HG03039 (cell line): ENCODE data around the gene AUH.

Source experiments
- ATAC-seq: cut with Tn5 transposase; IDR thresholded peaks from one replicate; pipeline ENCODE4 v1.9.1; 2021; ENCODE audit warnings: mild to moderate bottlenecking, moderate library complexity; ENCODE audit not compliant: unreplicated experiment

AUH gene

GRCh38 chr9:91192381-91193086 is 169.2 kb downstream of the AUH start:
- no peak for ATAC-seq

DNA sequence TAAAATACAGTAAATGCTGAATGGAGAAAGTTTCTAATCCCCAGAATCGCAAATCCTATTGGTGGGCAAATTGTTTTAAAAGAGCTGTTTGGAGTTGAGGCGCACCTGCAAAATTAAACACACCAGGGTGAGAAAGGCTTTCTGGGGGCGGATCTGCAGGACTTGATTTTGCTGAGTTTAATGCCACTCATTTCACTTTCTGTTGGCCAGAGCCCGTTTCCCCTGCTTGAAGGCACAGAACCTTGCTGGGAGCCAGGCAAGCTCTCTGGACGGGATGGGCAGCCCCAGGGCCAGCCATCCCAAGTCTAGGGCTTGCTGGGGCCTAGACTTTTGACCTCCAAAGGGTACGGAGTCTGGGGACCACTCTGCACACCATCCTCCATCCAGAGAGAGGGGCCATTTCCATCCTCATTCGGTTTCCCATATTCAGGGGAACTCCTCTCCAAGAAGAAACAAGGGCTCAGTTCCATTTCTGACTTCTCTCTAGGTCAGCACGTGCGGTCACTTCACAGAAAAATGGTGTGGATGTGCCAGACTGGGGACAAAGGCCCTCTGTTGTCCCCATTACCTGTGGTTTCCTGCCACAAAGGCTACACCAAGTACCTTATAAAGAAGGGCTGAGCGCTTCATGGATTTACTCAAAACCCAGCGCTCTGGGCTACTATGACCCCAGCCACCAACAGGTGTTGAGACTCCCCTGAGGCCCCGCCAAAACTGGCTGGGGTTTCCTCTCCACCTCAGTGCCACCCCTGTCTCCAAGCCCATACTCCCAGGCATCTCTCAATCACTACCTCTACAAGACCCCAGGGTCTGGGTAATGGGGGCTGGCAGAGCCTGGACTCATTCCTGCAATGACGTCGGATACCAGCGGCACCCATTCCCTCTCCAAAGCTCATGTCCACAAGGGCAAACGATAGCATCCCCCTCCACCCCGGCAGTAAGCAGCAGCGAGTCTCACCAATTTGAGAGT is 170.0 kb downstream of the AUH start:
- no peak for ATAC-seq

- no peak for ATAC-seq
Measured at GRCh38 chr9:91190062-91190461, 171.7 kb downstream of the AUH start.

DNA sequence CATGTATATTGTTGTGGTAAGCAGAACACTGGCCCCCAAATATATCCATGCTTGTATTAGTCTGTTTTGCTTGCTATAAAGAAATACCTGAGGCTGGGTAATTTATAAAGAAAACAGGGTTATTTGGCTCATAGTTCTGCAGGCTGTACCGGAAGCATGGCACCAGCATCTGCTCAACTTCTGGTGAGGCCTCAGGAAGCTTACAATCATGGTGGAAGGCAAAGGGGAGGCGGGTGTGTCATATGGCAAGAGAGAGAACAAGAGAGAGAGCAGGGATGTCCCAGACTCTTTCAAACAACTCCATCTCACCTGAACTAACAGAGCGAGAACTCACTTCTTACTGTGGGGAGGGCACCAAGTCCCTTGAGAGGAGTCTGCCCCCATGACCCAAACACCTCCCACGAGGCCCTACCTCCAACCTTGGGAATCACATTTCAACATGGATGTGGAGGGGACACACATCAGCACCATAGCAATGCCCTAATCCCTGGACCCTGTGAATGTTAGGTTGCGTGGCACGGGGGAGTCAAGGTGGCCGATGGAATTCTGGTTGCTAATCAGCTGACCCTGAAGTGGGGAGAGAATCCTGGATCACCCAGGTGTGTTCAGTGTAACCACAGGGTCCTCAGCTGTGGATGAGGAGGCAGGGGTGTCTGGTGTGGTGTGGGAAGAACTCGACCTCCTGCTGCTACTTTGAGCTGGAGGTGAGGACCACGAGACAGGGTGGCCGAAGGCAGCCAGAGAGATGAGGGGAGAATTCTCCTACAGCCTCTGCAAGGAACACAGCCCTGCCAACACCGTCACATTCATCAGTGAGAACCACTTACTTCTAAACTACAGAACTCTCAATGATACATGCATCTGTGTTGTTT is 172.8 kb downstream of the AUH start:
- ATAC-seq, result no peak

- no peak for ATAC-seq
Measured at GRCh38 chr9:91187965-91188344, 173.8 kb downstream of the AUH start.

DNA sequence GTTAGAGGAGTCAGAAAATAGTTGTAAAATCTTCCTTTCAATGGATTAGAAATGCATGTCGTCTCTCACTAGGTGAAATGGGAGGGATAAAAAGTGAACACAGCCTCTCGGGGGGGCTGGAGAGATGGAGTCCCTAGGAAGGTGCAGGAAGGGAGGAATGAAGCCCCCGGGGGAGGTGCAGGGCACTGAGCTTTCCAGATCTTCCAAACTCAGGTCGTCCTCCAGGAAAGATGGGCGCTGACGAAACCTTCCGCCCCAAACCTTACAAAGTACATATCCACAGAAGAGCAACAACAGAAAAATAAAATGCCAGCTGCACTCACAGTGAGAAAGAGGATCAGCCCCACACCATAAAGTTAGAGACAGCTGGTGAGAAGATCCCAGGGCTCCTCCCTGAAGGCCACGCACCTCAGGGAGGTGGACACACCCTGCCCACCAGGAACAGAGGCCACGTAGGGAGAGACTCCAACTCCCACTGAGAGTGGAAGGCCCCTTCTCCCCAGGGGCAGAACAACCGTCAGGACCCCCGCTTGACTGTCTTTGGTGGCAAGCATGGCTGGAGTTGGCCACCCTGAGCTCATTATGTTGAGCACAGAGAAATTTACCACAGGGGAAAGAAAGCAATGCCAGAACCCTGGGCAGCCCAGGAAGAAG is 174.3 kb downstream of the AUH start:
- no peak for ATAC-seq

- ATAC-seq, result no peak
Measured at GRCh38 chr9:91186632-91187108, 175.0 kb downstream of the AUH start.

- ATAC-seq, result no peak
Measured at GRCh38 chr9:91185193-91185886, 176.4 kb downstream of the AUH start.

DNA sequence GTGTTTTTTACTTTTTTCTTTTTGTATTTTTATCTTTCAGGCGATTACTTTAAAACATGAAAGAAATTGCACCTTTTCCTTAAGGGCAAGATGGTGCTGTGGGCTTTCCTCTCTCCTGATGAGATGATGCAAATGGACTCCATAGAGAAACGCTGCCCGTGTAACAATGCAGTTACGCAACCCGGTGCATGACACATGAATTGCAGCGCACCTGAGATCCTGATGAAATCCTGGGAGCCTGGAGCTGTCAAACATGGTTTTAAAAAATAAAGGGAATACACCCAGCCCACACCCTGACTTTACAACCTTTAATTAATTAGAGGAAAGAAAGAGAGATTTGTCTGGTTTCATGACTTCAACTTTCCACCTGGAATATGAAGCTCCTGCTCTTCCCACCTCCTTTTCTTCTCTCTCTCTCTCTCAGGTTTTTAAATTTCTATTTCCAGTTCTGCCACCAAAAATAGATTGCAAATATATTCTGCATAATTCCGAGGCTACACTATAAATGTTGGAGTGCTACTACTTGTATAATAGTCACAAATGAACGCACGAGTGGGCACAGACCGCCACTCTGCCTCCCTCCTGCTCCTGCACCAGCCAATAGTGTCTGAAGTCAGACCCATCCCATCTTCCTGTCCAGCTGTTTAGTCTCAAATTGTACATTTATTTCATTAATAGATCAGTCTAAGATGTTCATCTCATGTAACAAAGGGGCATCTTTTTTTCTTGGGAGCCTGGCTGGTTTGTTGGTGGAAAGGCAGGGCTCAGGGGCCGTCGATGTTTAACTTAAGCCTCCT is 179.1 kb downstream of the AUH start:
- no peak for ATAC-seq

DNA sequence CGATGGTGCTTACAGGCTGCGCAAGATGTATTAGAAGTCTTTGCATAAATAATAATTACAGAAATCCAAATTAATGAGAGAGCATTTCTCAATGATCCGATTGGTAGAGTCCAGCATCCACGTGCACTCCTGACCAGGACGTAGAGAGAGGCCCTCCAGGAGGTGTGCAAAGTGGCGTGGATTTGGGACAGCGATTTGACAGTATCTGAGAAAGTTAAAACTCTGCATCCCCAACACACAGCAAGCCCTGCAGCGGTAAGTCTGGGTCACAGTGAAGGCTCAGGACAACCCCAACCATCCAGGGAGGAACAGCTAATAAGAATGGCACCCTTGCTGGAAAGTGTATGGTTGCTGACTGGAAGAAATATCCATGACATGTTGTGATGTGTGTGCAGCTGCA is 180.2 kb downstream of the AUH start:
- no peak for ATAC-seq

DNA sequence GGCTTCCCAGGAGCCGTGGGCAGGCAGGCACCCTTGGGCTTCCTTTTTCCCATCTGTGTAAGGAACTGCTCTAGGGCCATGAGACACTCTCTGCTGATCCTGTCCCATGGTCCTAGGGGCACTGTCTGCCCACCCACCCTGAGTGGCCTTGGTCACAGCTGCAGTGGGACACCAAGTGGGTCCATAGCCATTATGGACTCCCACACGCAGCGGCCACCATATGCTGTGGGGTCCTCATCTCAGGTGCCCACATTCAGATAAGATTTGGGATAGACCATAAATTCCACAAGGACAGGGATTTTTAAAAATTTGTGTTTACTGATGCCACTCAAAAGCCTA is 180.8 kb downstream of the AUH start:
- ATAC-seq, result no peak

- no peak for ATAC-seq
Measured at GRCh38 chr9:91180240-91180929, 181.3 kb downstream of the AUH start.

DNA sequence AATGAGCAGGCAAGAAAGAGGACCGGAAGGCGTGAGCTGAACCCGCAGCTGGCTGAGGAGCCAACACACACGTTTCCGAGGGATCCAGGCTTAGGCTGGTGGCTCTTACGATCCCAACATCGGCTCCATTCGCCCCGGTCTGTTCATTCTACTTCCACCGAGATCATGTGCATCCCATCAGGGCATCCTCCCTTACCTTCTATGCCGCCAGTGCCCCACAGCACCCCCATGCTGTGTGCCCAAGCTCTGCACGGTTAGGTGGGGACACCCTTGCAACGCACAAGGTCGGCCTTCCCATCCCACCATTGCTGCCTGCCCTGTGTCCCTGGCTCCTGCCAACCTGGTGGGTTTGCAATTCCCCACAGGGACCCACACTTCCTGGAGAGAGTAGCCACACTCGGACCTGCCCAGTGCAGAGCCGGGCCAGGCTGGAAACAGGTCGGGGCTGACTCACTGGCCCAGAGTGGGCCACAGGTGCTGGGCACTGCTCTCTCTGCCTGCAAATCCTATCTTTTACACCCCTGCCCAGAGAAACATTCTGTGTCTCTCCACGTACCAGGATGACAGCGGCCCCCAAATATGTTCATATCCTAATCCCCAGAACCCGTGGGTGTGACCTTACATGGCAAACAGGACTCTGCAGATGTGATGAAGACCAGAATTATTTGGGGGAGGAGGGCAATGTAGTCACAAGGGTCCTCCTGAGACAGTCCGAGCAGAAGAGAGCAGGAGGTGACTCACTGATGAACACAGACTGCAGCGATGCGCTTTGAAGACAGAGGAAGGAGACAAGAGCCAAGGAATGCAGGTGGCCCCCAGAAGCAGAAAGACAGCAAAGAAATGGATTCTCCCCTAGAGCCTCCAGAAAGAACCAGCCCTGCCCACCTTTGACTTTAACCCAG is 182.2 kb downstream of the AUH start:
- no peak for ATAC-seq

DNA sequence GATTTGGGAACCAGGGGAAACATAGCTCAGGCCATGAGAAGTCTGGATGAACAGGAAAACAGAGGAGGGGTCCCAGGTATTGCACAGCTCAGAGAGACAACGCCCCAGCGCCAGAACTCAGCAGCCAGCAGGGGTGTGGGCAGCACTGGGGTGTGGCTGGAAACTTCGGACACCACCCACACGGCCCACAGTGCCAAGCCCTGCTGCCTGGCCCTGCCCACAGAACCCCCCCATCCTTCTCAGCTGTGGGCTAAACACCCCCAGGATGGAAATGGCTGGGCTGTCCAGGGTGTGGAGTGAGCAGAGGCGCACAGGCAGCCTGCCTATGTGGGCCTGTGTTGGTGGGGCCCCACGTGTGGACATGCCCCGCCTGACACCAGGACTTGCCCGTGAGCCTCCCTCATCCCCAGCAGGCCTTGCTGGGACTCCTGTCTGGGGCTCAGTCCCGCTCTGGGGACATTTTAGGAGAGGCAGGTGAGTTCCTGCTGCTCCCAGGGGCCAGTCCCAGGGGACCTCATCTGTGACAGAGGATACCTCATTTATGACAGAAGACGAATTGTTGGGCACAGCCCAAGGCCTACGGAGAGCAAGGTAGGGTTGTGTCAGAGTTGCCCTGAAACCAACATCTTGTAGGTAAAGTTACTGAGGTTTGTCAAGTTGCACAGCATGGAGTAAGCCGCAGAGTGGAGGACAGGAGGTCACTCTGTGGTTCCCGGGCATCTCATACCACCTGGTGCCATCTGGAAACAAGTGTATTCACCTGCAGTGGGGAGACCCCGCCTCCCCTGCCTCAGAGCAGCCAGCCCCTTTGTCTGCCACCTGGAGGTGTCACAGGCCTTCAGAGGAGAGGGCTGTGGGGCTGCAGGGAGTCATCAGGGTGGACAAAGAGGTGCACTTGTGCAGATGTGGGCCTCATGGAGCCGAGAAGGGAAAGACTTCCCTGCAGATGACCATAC is 183.2 kb downstream of the AUH start:
- no peak for ATAC-seq

DNA sequence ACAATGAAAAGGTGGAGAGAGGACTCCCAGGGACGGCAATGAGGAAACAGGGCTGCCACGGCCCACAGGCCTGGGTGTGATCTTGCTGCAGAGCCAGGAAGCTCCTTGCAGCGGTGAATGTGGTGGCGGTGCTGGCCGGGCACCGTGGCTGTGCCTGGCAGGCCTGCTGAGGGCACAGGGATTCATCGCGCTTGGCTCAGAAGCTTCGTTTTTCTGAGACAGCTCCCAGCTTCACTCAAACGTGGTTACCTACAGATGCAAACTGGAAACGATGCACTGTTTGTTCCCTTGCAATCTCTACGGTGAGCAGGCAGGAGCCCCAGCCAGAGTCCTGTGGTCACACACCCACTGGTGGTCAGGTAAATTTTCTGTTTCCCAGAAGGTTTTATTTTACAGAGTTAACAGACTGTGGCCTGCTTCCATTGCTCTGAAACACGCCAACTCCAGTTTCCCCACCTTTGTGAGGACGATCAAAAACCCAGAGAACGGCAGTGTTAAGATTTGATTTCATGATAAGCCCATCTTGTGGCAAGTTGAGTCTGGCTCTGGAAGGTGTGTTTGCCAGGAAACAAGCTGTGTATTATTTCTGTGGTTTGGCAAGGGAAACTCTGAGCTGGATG is 183.9 kb downstream of the AUH start:
- ATAC-seq, result no peak

DNA sequence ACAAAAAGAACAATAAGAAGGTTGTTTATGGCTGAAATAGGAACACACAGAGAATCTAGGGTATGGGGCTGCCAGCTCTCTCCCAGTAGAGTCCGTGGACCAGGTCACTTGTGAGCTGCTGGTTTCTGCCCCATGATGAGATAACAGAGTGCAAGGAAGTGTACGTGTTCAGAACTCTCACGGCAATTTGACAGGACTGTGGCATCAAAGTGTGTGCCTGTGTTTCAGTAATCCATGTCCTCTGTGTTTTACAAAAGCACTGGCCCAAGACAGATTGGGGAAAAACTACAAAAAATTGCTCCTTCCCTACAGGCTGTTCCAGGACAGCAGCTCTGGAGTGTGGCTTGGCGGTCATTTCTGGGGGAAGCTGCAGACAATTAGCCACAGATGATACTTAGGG is 184.6 kb downstream of the AUH start:
- ATAC-seq, result no peak
